IgD-negative memory B cell (primary cell): ENCODE data around the gene PAK2. TPM values are rescaled to one million over a fixed set of nuclear protein-coding genes. Genes with fewer than 3 reads are reported as not detected.

Source experiments
- H3K27ac Mint-ChIP-seq, 3 donors: one replicate each; pipeline ENCODE4 v1.8.0; 2020 to 2022; ENCODE audit warnings: mild to moderate bottlenecking in 3 of 3, mixed read lengths in 3 of 3, moderate library complexity in 1 of 3
- H3K27me3 Mint-ChIP-seq: one replicate; pipeline ENCODE4 v1.8.0; 2021; ENCODE audit warnings: mixed read lengths
- H3K36me3 Mint-ChIP-seq: one replicate; pipeline ENCODE4 v1.8.0; 2020; ENCODE audit warnings: mild to moderate bottlenecking, mixed read lengths
- H3K4me1 Mint-ChIP-seq, 3 donors: one replicate each; pipeline ENCODE4 v1.8.0; 2020 to 2022; ENCODE audit warnings: mixed read lengths in 3 of 3, mild to moderate bottlenecking in 1 of 3
- H3K4me3 Mint-ChIP-seq, 4 donors: one replicate each; pipeline ENCODE4 v1.8.0; 2020 to 2022; ENCODE audit warnings: mild to moderate bottlenecking in 4 of 4, mixed read lengths in 4 of 4, moderate library complexity in 3 of 4
- H3K9me3 Mint-ChIP-seq, 3 donors: one replicate each; pipeline ENCODE4 v1.8.0; 2020 to 2021; ENCODE audit warnings: mixed read lengths in 3 of 3, mild to moderate bottlenecking in 1 of 3
- polyA plus RNA-seq: library from polyadenylated mRNA; unstranded; fragments of 300-500 nt; fragmentation: Illumina TruSeq; gene quantifications from one replicate; pipeline ENCODE4 v1.2.3, GENCODE V29; 2021

PAK2 gene
- polyA plus RNA-seq, 1 donor from 2014 or later = 35.0 TPM

DNA sequence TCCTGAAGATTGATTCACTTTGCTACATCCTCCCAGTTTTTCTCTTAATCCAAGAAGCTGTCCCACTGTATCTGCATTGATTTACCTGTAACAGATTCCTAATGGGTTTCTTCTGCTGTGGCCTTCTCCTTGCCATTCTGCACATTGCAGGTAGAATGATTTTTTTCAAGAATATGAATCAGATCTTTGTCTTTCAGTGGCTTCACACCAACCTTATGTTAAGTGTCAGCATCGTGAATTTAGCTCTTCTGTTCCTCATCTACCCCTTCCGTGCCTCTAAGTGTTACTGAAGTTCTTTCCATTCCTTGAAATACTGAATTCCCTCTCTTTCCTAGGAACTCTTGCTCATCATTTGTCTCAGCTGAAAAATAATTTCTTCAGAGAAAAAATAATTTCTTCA lies 135.6 kb downstream of the PAK2 start:
- no peak overlapping the region for H3K4me3 Mint-ChIP-seq
- H3K9me3 Mint-ChIP-seq = no peaks in the 10 kb centered on the region
- no peak overlapping the region for H3K27ac Mint-ChIP-seq
- H3K4me1 Mint-ChIP-seq = peaks cover 12 to 27% (median 24%) of the 10 kb centered on the region in 3 donors
- H3K27me3 Mint-ChIP-seq = no peaks in the 10 kb centered on the region
- H3K36me3 Mint-ChIP-seq = peaks cover 5% of the 10 kb centered on the region

Other genes starting within 250 kb of the PAK2 start
- gene RNF168, start 236.1 kb upstream of the PAK2 start, polyA plus RNA-seq = 13.1 TPM
- gene SMCO1, start 224.5 kb upstream of the PAK2 start, polyA plus RNA-seq = not detected
- gene WDR53, start 171.3 kb upstream of the PAK2 start, polyA plus RNA-seq = 16.2 TPM
- gene FBXO45, start 171.2 kb upstream of the PAK2 start, polyA plus RNA-seq = 1.8 TPM
- gene NRROS, start 100.2 kb upstream of the PAK2 start, polyA plus RNA-seq = 18.9 TPM
- 2.3 TPM for gene CEP19, start 27.6 kb upstream of the PAK2 start, polyA plus RNA-seq
- 18.0 TPM for gene PIGX, start 27.5 kb upstream of the PAK2 start, polyA plus RNA-seq
- gene SENP5, start 128.1 kb downstream of the PAK2 start, polyA plus RNA-seq = 11.7 TPM
- 74.1 TPM for gene NCBP2, start 202.7 kb downstream of the PAK2 start, polyA plus RNA-seq
- gene PIGZ, start 229.0 kb downstream of the PAK2 start, polyA plus RNA-seq = 2.1 TPM